CD4-positive, alpha-beta T cell treated with Interferon gamma for 1 hour (primary cell): ENCODE measurements around the gene RNF180.

Experiments
- DNase-seq: peaks from one replicate; pipeline ENCODE4 v3.0.0-alpha.2; 2020

The RNF180 gene

GRCh38 chr5:64165500-64166200 lies at the start of gene RNF180:
Gene RNF180 (plus strand): TSS chr5:64165843. CDS start chr5:64200808, 34,965 bp downstream.
- no peak for DNase-seq

GRCh38 chr5:64125521-64125920 lies 40.1 kb upstream of the RNF180 start:
- no peak for DNase-seq

GRCh38 chr5:64126202-64126741 lies 39.4 kb upstream of the RNF180 start:
- no peak for DNase-seq

GRCh38 chr5:64140018-64140417 lies 25.6 kb upstream of the RNF180 start:
- no peak for DNase-seq

- no peak for DNase-seq
Observed at GRCh38 chr5:64144425-64145215, 21.0 kb upstream of the RNF180 start.

- no peak for DNase-seq
Observed at GRCh38 chr5:64145216-64145895, 20.3 kb upstream of the RNF180 start.

GRCh38 chr5:64147379-64147778 lies 18.3 kb upstream of the RNF180 start:
- DNase-seq = no peak

- no peak for DNase-seq
Observed at GRCh38 chr5:64147849-64148441, 17.7 kb upstream of the RNF180 start.

- DNase-seq = no peak
Observed at GRCh38 chr5:64149268-64149667, 16.4 kb upstream of the RNF180 start.

GRCh38 chr5:64149857-64150521 lies 15.7 kb upstream of the RNF180 start:
- no peak for DNase-seq

GRCh38 chr5:64156261-64156660 lies 9.4 kb upstream of the RNF180 start:
- DNase-seq = no peak

GRCh38 chr5:64158827-64159226 lies 6.8 kb upstream of the RNF180 start:
- DNase-seq = no peak

- no peak for DNase-seq
Observed at GRCh38 chr5:64160201-64160600, 5.4 kb upstream of the RNF180 start.

- DNase-seq = no peak
Observed at GRCh38 chr5:64161420-64161819, 4.2 kb upstream of the RNF180 start.

GRCh38 chr5:64163135-64163534 lies 2.5 kb upstream of the RNF180 start:
- DNase-seq = no peak

- DNase-seq = no peak
Observed at GRCh38 chr5:64163746-64164145, 1.9 kb upstream of the RNF180 start.

- no peak for DNase-seq
Observed at GRCh38 chr5:64164166-64164565, 1.5 kb upstream of the RNF180 start.

GRCh38 chr5:64165160-64165499 lies 513 bp upstream of the RNF180 start:
- no peak for DNase-seq

- no peak for DNase-seq
Observed at GRCh38 chr5:64166201-64166959, 737 bp downstream of the RNF180 start.

- DNase-seq = no peak
Observed at GRCh38 chr5:64176301-64176700, 10.7 kb downstream of the RNF180 start.

- no peak for DNase-seq
Observed at GRCh38 chr5:64180661-64181343, 15.2 kb downstream of the RNF180 start.
